HG03565 (cell line): ENCODE results near the gene MNS1.
"Not testable (repeated sequence)": the region's sequence is repeated elsewhere in the genome, so short reads cannot be mapped to it uniquely, and the experiment has no call there.

Source experiments
- ATAC-seq: cut with Tn5 transposase; IDR thresholded peaks from one replicate; pipeline ENCODE4 v1.9.1; 2021; ENCODE audit warnings: mild to moderate bottlenecking, moderate library complexity; ENCODE audit not compliant: unreplicated experiment

Gene MNS1

GRCh38 chr15:56464893-56465520 lies at the start of gene MNS1:
MNS1 (minus strand) TSS chr15:56465137; CDS start chr15:56464972, 165 bp downstream.
- ATAC-seq, result peak; percentile 97

- peak; percentile 59 for ATAC-seq
Observed at GRCh38 chr15:56496635-56497034, 31.7 kb upstream of the MNS1 start.

- no peak for ATAC-seq
Observed at GRCh38 chr15:56495533-56495932, 30.6 kb upstream of the MNS1 start.

- ATAC-seq, result no peak
Observed at GRCh38 chr15:56495053-56495452, 30.1 kb upstream of the MNS1 start.

- no peak for ATAC-seq
Observed at GRCh38 chr15:56492791-56493555, 28.0 kb upstream of the MNS1 start.

- no peak for ATAC-seq
Observed at GRCh38 chr15:56492236-56492635, 27.3 kb upstream of the MNS1 start.

- no peak for ATAC-seq
Observed at GRCh38 chr15:56491110-56491722, 26.3 kb upstream of the MNS1 start.

GRCh38 chr15:56490461-56490860 lies 25.5 kb upstream of the MNS1 start:
- no peak for ATAC-seq

- not testable (repeated sequence) for ATAC-seq
Observed at GRCh38 chr15:56486206-56486605, 21.3 kb upstream of the MNS1 start.

GRCh38 chr15:56485426-56485825 lies 20.5 kb upstream of the MNS1 start:
- not testable (repeated sequence) for ATAC-seq

GRCh38 chr15:56484287-56484686 lies 19.4 kb upstream of the MNS1 start:
- ATAC-seq, result no peak

GRCh38 chr15:56475351-56475750 lies 10.4 kb upstream of the MNS1 start:
- no peak for ATAC-seq

GRCh38 chr15:56473017-56473416 lies 8.1 kb upstream of the MNS1 start:
- no peak for ATAC-seq

GRCh38 chr15:56472278-56472677 lies 7.3 kb upstream of the MNS1 start:
- no peak for ATAC-seq

- no peak for ATAC-seq
Observed at GRCh38 chr15:56471440-56472069, 6.6 kb upstream of the MNS1 start.

GRCh38 chr15:56469483-56469882 lies 4.5 kb upstream of the MNS1 start:
- no peak for ATAC-seq

GRCh38 chr15:56468401-56468800 lies 3.5 kb upstream of the MNS1 start:
- ATAC-seq, result peak; percentile 45

GRCh38 chr15:56467616-56468015 lies 2.7 kb upstream of the MNS1 start:
- no peak for ATAC-seq

- no peak for ATAC-seq
Observed at GRCh38 chr15:56460947-56461346, 4.0 kb downstream of the MNS1 start.

GRCh38 chr15:56460071-56460470 lies 4.9 kb downstream of the MNS1 start:
- ATAC-seq, result no peak

- ATAC-seq, result no peak
Observed at GRCh38 chr15:56459096-56459495, 5.8 kb downstream of the MNS1 start.

GRCh38 chr15:56456229-56456628 lies 8.7 kb downstream of the MNS1 start:
- ATAC-seq, result no peak
